CD4-positive, alpha-beta memory T cell (primary cell): ENCODE data around the gene ASTN2. TPM values are rescaled to one million over a fixed set of nuclear protein-coding genes. Genes with fewer than 3 reads are reported as not detected.

Experiments
- CTCF ChIA-PET: fragments of 350-600 bp; sonication (Branson Sonifier 250); formaldehyde crosslinking; loops from one replicate; lab custom pipeline; 2021; ENCODE audit warnings: inconsistent platforms; ENCODE audit not compliant: partially characterized antibody; lab: Charles Lee
- POLR2A ChIA-PET: fragments of 350-600 bp; sonication (Branson Sonifier 250); formaldehyde crosslinking; loops from one replicate; lab custom pipeline; 2021; ENCODE audit not compliant: partially characterized antibody; lab: Charles Lee
- DNase-seq, 5 donors: peaks; one replicate each; pipeline versions ENCODE4 v3.0.0 to v3.0.0-alpha.2; 2020 to 2022; ENCODE audit warnings: mixed read lengths in 1 of 5
- H3K27ac ChIP-seq: one replicate; pipeline ENCODE4 v1.7.0; 2013; ENCODE audit warnings: low read depth, low read length
- H3K27me3 ChIP-seq: 2 replicates; pipeline ENCODE4 v1.7.0; 2013; ENCODE audit warnings: mild to moderate bottlenecking, low read length, moderate library complexity; ENCODE audit not compliant: insufficient read depth
- H3K36me3 ChIP-seq: 2 replicates; pipeline ENCODE4 v1.7.0; 2013; ENCODE audit warnings: mild to moderate bottlenecking, low read length, moderate library complexity; ENCODE audit not compliant: insufficient read depth
- H3K4me1 ChIP-seq: 2 replicates; pipeline ENCODE4 v1.7.0; 2013; ENCODE audit warnings: mild to moderate bottlenecking, low read length, moderate library complexity; ENCODE audit not compliant: insufficient read depth
- H3K4me3 ChIP-seq, 2 donors: one replicate each; pipeline ENCODE4 v1.7.0; 2013; ENCODE audit warnings: low read length in 2 of 2, mild to moderate bottlenecking in 1 of 2
- H3K9me3 ChIP-seq, 2 donors: one replicate each; pipeline ENCODE4 v1.7.0; 2013; ENCODE audit warnings: low read length in 2 of 2, control low read depth in 1 of 2; ENCODE audit not compliant: control insufficient read depth in 1 of 2
- H3K27ac Mint-ChIP-seq, 7 donors: one replicate each; pipeline ENCODE4 v1.8.0; 2020 to 2021; ENCODE audit warnings: mixed read lengths in 7 of 7, mild to moderate bottlenecking in 6 of 7, inconsistent platforms in 3 of 7, moderate library complexity in 3 of 7
- H3K27me3 Mint-ChIP-seq, 2 donors: one replicate each; pipeline ENCODE4 v1.8.0; 2020 to 2021; ENCODE audit warnings: mixed read lengths in 2 of 2
- H3K36me3 Mint-ChIP-seq, 2 donors: one replicate each; pipeline ENCODE4 v1.8.0; 2020 to 2021; ENCODE audit warnings: mixed read lengths in 2 of 2, inconsistent platforms in 1 of 2, mild to moderate bottlenecking in 1 of 2
- H3K4me1 Mint-ChIP-seq, 4 donors: one replicate each; pipeline ENCODE4 v1.8.0; 2020 to 2021; ENCODE audit warnings: mixed read lengths in 4 of 4, mild to moderate bottlenecking in 1 of 4
- H3K4me3 Mint-ChIP-seq, 8 donors: one replicate each; pipeline ENCODE4 v1.8.0; 2020 to 2021; ENCODE audit warnings: mixed read lengths in 8 of 8, mild to moderate bottlenecking in 7 of 8, moderate library complexity in 6 of 8, inconsistent platforms in 3 of 8
- H3K9me3 Mint-ChIP-seq, 8 donors: one replicate each; pipeline ENCODE4 v1.8.0; 2020 to 2021; ENCODE audit warnings: mixed read lengths in 8 of 8, mild to moderate bottlenecking in 5 of 8, inconsistent platforms in 3 of 8, moderate library complexity in 1 of 8
- intact Hi-C: fragments of 100-400 bp; cut with micrococcal nuclease; formaldehyde crosslinking; loops from one replicate; pipeline ENCODE4 v1.15.1; 2023
- polyA plus RNA-seq, 2 donors: library from polyadenylated mRNA; unstranded; fragments of 300-500 nt; fragmentation: Illumina TruSeq; gene quantifications; one replicate each; pipeline ENCODE4 v1.2.3, GENCODE V29; 2021
- total RNA-seq, 2 experiments: library from RNA; stranded (reverse); gene quantifications; one replicate each; pipeline ENCODE4 v1.2.3, GENCODE V29; 2021

The ASTN2 gene
- total and polyA plus RNA-seq, 4 experiments from 2014 or later = 2.7 to 5.9 (median 4.8) TPM

DNA sequence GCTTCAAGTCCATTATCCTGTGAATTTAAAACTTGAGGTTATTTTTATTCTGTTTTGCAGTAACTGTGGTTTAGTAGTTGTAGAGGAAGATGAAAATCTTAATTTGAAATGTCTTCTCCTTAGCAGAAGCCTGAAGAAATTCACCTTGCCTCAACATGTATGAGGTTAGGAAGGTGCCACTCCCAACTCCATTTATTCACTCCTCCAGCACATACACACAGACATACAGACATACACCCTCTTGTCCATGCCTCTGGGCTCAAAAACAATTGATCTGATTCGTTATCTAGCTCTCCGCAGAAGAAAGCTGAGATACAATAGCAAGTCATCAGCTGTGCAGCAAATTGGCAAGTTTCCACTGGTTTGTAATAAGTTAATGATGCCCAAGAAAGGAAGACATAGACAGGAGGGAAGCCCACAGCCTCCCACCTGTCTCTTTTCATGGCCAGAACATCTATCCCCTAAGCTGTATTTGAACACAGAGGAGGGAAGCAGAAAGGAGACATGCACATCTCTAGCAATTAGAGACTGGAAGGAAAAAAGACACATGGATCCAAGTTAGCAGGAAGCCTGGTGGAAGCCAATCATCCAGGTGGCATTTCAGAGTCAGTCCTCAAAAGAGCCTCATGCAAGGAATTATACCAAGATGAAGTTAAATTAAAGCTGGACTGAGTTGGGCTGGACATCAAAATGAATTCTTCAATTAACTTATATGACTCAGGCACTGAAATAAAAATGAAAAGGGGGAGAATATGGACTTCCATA lies 257.9 kb downstream of the ASTN2 start:
- CTCF ChIA-PET = no interaction called here
- Mint-ChIP-seq H3K36me3 (no peaks in the 10 kb centered on the region), H3K4me1 (no peaks in the 10 kb centered on the region), H3K4me3 (no peak overlapping the region), H3K9me3 (peaks cover 0 to 7% (median 0%) of the 10 kb centered on the region in 8 donors), H3K27me3 (no peaks in the 10 kb centered on the region), H3K27ac (no peak overlapping the region)
- POLR2A ChIA-PET = no interaction called here
- H3K4me1 ChIP-seq = no peaks in the 10 kb centered on the region
- no peak overlapping the region for H3K4me3 ChIP-seq
- no peak for DNase-seq
- H3K36me3 ChIP-seq = no peaks in the 10 kb centered on the region
- no peaks in the 10 kb centered on the region for H3K9me3 ChIP-seq
- H3K27me3 ChIP-seq = no peaks in the 10 kb centered on the region
- no peak overlapping the region for H3K27ac ChIP-seq
- intact Hi-C loops = no loop called here

GRCh38 chr9:117156144-117156688 lies 258.6 kb downstream of the ASTN2 start:
- Mint-ChIP-seq H3K4me3 (no peak overlapping the region), H3K27me3 (no peaks in the 10 kb centered on the region), H3K27ac (no peak overlapping the region), H3K4me1 (no peaks in the 10 kb centered on the region), H3K36me3 (no peaks in the 10 kb centered on the region), H3K9me3 (peaks cover 0 to 7% (median 1%) of the 10 kb centered on the region in 8 donors)
- intact Hi-C loops = no loop called here
- Histone ChIP-seq H3K9me3 (no peaks in the 10 kb centered on the region), H3K36me3 (no peaks in the 10 kb centered on the region), H3K27me3 (no peaks in the 10 kb centered on the region), H3K4me1 (no peaks in the 10 kb centered on the region), H3K27ac (no peak overlapping the region), H3K4me3 (no peak overlapping the region)
- ChIA-PET CTCF (no interaction called here), POLR2A (no interaction called here)
- DNase-seq = no peak

GRCh38 chr9:117153021-117153420 lies 261.8 kb downstream of the ASTN2 start:
- Mint-ChIP-seq H3K9me3 (peaks cover 0 to 9% (median 0%) of the 10 kb centered on the region in 8 donors), H3K27me3 (no peaks in the 10 kb centered on the region), H3K4me1 (no peaks in the 10 kb centered on the region), H3K27ac (no peak overlapping the region), H3K4me3 (no peak overlapping the region), H3K36me3 (no peaks in the 10 kb centered on the region)
- H3K27ac ChIP-seq = no peak overlapping the region
- ChIA-PET POLR2A (no interaction called here), CTCF (no interaction called here)
- no peaks in the 10 kb centered on the region for H3K9me3 ChIP-seq
- no peak overlapping the region for H3K4me3 ChIP-seq
- no peaks in the 10 kb centered on the region for H3K36me3 ChIP-seq
- intact Hi-C loops = no loop called here
- no peaks in the 10 kb centered on the region for H3K27me3 ChIP-seq
- no peaks in the 10 kb centered on the region for H3K4me1 ChIP-seq
- DNase-seq = no peak

DNA sequence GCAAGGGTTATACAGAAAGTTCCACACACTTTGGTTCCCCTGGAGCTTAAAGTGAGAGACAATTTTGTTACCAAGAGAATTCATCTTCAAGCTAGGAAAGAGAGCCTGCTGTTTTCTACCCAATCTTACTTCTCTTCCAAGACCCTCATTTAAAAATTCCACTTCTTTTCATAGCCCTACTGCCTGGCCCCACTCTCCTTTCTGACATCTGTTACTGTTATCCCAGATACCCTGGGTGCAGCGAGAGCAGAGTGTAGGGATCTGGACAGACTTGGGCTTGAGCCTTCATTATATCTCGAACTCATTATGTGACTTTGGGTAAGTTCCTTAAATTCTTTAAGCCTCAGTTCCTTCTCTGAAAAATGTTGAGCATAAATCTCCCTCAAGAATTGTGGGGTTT lies 263.1 kb downstream of the ASTN2 start:
- H3K4me1 Mint-ChIP-seq = no peaks in the 10 kb centered on the region
- Histone ChIP-seq H3K4me1 (no peaks in the 10 kb centered on the region), H3K36me3 (no peaks in the 10 kb centered on the region), H3K27me3 (no peaks in the 10 kb centered on the region), H3K4me3 (no peak overlapping the region), H3K27ac (no peak overlapping the region), H3K9me3 (no peaks in the 10 kb centered on the region)
- no peaks in the 10 kb centered on the region for H3K36me3 Mint-ChIP-seq
- H3K27ac Mint-ChIP-seq = no peak overlapping the region
- intact Hi-C loops = no loop called here
- H3K27me3 Mint-ChIP-seq = no peaks in the 10 kb centered on the region
- no peak for DNase-seq
- POLR2A ChIA-PET = no interaction called here
- peaks cover 0 to 9% (median 0%) of the 10 kb centered on the region in 8 donors for H3K9me3 Mint-ChIP-seq
- no peak overlapping the region for H3K4me3 Mint-ChIP-seq
- CTCF ChIA-PET = no interaction called here

- H3K4me1 Mint-ChIP-seq = no peaks in the 10 kb centered on the region
- intact Hi-C loops = no loop called here
- POLR2A ChIA-PET = no interaction called here
Observed at GRCh38 chr9:117149996-117150395, 264.9 kb downstream of the ASTN2 start.

GRCh38 chr9:117145811-117146490 lies 268.9 kb downstream of the ASTN2 start:
- no peaks in the 10 kb centered on the region for H3K36me3 ChIP-seq
- no peak overlapping the region for H3K27ac ChIP-seq
- Mint-ChIP-seq H3K27me3 (no peaks in the 10 kb centered on the region), H3K9me3 (peaks cover 2 to 9% (median 5%) of the 10 kb centered on the region in 8 donors), H3K4me3 (no peak overlapping the region), H3K36me3 (peaks cover 0 to 3% of the 10 kb centered on the region in 2 donors), H3K27ac (no peak overlapping the region), H3K4me1 (no peaks in the 10 kb centered on the region)
- ChIA-PET POLR2A (no interaction called here), CTCF (no interaction called here)
- no peak overlapping the region for H3K4me3 ChIP-seq
- H3K4me1 ChIP-seq = no peaks in the 10 kb centered on the region
- intact Hi-C loops = no loop called here
- no peaks in the 10 kb centered on the region for H3K9me3 ChIP-seq
- no peak for DNase-seq
- H3K27me3 ChIP-seq = no peaks in the 10 kb centered on the region

More at GRCh38 chr9:117149996-117150395, 264.9 kb downstream of the ASTN2 start:
- Mint-ChIP-seq H3K27ac (no peak overlapping the region), H3K9me3 (peaks cover 0 to 9% (median 1%) of the 10 kb centered on the region in 8 donors), H3K4me3 (no peak overlapping the region), H3K36me3 (no peaks in the 10 kb centered on the region), H3K27me3 (no peaks in the 10 kb centered on the region)
- no peaks in the 10 kb centered on the region for H3K36me3 ChIP-seq
- CTCF ChIA-PET = no interaction called here
- H3K9me3 ChIP-seq = no peaks in the 10 kb centered on the region
- no peaks in the 10 kb centered on the region for H3K4me1 ChIP-seq
- no peak overlapping the region for H3K4me3 ChIP-seq
- no peak for DNase-seq
- H3K27ac ChIP-seq = no peak overlapping the region
- H3K27me3 ChIP-seq = no peaks in the 10 kb centered on the region

GRCh38 chr9:117145081-117145480 lies 269.8 kb downstream of the ASTN2 start:
- Histone ChIP-seq H3K4me3 (no peak overlapping the region), H3K4me1 (no peaks in the 10 kb centered on the region), H3K36me3 (no peaks in the 10 kb centered on the region), H3K27ac (no peak overlapping the region), H3K27me3 (no peaks in the 10 kb centered on the region), H3K9me3 (no peaks in the 10 kb centered on the region)
- intact Hi-C loops = no loop called here
- no peak for DNase-seq
- POLR2A ChIA-PET = no interaction called here
- Mint-ChIP-seq H3K9me3 (peaks cover 2 to 9% (median 6%) of the 10 kb centered on the region in 8 donors), H3K4me3 (no peak overlapping the region), H3K27ac (no peak overlapping the region), H3K4me1 (no peaks in the 10 kb centered on the region), H3K27me3 (peaks cover 0 to 2% of the 10 kb centered on the region in 2 donors), H3K36me3 (peaks cover 0 to 3% of the 10 kb centered on the region in 2 donors)
- CTCF ChIA-PET = no interaction called here
